HG03135 (cell line): ENCODE measurements around the gene MS4A5.

ENCODE experiments used
- ATAC-seq: cut with Tn5 transposase; IDR thresholded peaks from one replicate; pipeline ENCODE4 v1.9.1; 2021; ENCODE audit warnings: mild to moderate bottlenecking, moderate library complexity; ENCODE audit not compliant: unreplicated experiment

MS4A5 gene

GRCh38 chr11:60477035-60477445 lies 47.7 kb downstream of the MS4A5 start:
- ATAC-seq: peak; percentile 71

DNA sequence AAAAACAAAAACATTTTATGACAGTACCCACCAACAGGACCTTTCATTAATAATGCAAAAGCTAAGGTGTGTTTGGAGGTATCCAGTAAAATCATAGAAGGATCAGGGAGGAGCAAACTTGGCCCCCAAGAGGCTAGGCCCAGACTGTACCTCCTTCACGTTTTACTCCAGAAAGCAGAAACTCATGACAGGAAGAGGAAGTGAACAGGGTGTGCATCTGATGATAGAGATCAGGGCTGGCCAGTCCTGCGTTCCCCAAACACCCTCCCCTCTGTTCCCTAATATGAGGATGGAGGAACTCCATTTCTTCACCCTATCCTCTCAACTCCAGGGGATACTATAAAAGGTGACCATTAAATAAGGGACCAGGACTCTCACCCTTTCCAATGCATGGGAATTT lies 53.0 kb downstream of the MS4A5 start:
- no peak for ATAC-seq

DNA sequence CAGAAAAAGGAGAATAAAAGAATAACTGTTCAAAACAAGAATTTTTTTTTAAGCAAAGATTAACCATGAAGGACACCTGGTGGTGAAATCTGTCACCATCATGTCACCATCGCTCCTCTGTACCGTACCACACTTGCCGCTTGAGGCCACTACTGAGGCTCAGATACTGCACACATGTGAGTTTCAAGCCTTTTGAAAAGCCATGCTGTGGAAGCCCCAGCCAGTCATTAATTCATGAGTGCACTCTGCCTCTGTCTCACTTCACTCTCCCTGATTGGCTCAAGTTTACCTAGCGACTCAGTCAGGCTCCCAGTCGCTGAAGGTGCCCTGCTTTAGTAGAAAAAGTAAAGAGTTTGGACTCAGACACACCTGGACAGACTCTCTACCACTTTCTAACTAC lies 56.6 kb downstream of the MS4A5 start:
- peak; percentile 96 for ATAC-seq

GRCh38 chr11:60492488-60493009 lies 63.2 kb downstream of the MS4A5 start, which contains the start of gene MS4A12:
TSS of gene MS4A12 (plus strand) at chr11:60492778. CDS start at chr11:60497319, 4,541 bp downstream.
- no peak for ATAC-seq

GRCh38 chr11:60493454-60493853 lies 64.1 kb downstream of the MS4A5 start:
- ATAC-seq: no peak
